ENCODE measurements around the gene C1orf210. TPM values are rescaled to one million over a fixed set of nuclear protein-coding genes. Genes with fewer than 3 reads are reported as not detected.

The C1orf210 gene
- total and polyA plus RNA-seq, 2 of the 13 experiments (the other 11 are each of a cell fraction or from before 2014, with no cell fraction given), result 0.49 to 5.1 TPM

DNA sequence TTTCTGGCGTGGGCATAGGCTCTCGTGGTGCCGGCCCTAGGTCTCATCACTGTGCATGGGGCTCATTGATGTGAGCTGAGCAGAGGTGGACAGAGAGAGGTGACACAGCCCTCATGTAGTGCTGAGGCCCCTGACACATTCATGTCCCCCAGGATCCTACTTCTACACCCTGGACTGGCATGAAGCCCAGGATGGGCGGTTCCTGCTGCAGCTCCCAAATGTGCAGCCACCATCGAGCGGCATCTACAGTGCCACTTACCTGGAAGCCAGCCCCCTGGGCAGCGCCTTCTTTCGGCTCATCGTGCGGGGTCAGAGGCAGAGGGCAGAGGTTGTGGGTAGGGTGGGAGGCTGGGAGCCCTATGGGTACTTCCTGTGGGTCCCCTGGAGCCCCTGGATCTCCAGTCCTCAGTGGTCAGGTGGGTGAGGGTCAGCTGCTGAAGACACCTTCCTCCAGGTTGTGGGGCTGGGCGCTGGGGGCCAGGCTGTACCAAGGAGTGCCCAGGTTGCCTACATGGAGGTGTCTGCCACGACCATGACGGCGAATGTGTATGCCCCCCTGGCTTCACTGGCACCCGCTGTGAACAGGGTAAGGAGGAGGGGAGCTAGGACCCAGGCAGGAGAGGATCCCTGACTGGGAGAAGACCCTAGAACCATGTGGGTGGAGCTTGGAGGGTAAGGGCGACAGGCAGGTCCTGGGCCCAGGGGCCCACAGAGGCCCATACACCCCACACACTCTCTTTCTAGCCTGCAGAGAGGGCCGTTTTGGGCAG, 21.5 kb upstream of the C1orf210 start (continued):
- TF ChIP-seq SRSF4 (IDR thresholded peaks at IDR 0.05; ENCODE audit: low read depth, low read length, poor library complexity, severe bottlenecking), result no peak
- TF ChIP-seq, protein P1, sequence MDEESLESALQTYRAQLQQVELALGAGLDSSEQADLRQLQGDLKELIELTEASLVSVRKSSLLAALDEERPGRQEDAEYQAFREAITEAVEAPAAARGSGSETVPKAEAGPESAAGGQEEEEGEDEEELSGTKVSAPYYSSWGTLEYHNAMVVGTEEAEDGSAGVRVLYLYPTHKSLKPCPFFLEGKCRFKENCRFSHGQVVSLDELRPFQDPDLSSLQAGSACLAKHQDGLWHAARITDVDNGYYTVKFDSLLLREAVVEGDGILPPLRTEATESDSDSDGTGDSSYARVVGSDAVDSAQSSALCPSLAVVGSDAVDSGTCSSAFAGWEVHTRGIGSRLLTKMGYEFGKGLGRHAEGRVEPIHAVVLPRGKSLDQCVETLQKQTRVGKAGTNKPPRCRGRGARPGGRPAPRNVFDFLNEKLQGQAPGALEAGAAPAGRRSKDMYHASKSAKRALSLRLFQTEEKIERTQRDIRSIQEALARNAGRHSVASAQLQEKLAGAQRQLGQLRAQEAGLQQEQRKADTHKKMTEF (CRISPR knock-in tag; IDR thresholded peaks at IDR 0.05), result no peak
- TF ChIP-seq, protein P2, sequence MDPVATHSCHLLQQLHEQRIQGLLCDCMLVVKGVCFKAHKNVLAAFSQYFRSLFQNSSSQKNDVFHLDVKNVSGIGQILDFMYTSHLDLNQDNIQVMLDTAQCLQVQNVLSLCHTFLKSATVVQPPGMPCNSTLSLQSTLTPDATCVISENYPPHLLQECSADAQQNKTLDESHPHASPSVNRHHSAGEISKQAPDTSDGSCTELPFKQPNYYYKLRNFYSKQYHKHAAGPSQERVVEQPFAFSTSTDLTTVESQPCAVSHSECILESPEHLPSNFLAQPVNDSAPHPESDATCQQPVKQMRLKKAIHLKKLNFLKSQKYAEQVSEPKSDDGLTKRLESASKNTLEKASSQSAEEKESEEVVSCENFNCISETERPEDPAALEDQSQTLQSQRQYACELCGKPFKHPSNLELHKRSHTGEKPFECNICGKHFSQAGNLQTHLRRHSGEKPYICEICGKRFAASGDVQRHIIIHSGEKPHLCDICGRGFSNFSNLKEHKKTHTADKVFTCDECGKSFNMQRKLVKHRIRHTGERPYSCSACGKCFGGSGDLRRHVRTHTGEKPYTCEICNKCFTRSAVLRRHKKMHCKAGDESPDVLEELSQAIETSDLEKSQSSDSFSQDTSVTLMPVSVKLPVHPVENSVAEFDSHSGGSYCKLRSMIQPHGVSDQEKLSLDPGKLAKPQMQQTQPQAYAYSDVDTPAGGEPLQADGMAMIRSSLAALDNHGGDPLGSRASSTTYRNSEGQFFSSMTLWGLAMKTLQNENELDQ (CRISPR knock-in tag; IDR thresholded peaks at IDR 0.05; ENCODE audit: borderline replicate concordance), result no peak
- no peak for TF ChIP-seq ZNF7 (CRISPR knock-in tag; IDR thresholded peaks at IDR 0.05)
- no peak for TF ChIP-seq CREB1 (IDR thresholded peaks at IDR 0.05)
- TF ChIP-seq CREB1 (CRISPR knock-in tag; IDR thresholded peaks at IDR 0.05), result no peak
- no peak for TF ChIP-seq NCOA2 (CRISPR knock-in tag; IDR thresholded peaks at IDR 0.05)
- TF ChIP-seq NFIC (IDR thresholded peaks at IDR 0.05; ENCODE audit: low read length), result no peak
- no peak for TF ChIP-seq PRPF4 (IDR thresholded peaks at IDR 0.05; ENCODE audit: low read depth, low read length, poor library complexity, severe bottlenecking)
- TF ChIP-seq SMYD3 (CRISPR knock-in tag; IDR thresholded peaks at IDR 0.05), result no peak
